Measurements from ENCODE around the gene ZNF525.
"Not testable (repeated sequence)": the region's sequence is repeated elsewhere in the genome, so short reads cannot be mapped to it uniquely, and the experiment has no call there.

Gene ZNF525

DNA sequence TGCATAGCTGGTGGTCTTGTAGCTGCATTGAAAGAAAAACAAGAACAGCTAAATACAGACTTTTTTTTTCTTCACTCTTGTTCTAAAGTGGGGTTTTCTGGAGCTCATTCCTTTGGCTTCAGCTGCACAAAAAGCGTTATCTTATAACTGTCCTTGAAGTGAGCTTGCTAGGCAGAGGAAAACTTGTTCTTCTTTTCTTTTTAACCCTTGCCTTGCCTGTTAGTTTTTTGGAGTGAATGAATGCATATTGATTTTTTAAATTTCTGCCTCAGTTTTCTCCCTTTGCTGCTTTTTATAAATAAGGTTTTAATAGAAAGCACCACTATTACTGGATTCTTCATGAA is 31.0 kb downstream of the ZNF525 start:
- no peaks in the 10 kb centered on the region for H3K27me3 ChIP-seq (ENCODE audit: low read depth, low read length)
- peaks cover 0 to 5% of the 10 kb centered on the region in 2 donors for H3K4me1 ChIP-seq (ENCODE audit: control insufficient read depth in 1 of 2, insufficient read depth in 2 of 2, low read length in 2 of 2)
- H3K27ac ChIP-seq (ENCODE audit: low read length) = no peak overlapping the region
- peak overlapping the region in 1 of 2 donors; percentile 69 for H3K4me3 ChIP-seq (ENCODE audit: low read depth in 1 of 2, low read length in 2 of 2)
- peaks cover 5 to 10% of the 10 kb centered on the region in 2 donors for H3K36me3 ChIP-seq (ENCODE audit: control insufficient read depth in 1 of 2, insufficient read depth in 2 of 2, low read length in 2 of 2)
- no peaks in the 10 kb centered on the region for H3K9me3 ChIP-seq (ENCODE audit: control insufficient read depth in 1 of 2, low read length in 2 of 2)

DNA sequence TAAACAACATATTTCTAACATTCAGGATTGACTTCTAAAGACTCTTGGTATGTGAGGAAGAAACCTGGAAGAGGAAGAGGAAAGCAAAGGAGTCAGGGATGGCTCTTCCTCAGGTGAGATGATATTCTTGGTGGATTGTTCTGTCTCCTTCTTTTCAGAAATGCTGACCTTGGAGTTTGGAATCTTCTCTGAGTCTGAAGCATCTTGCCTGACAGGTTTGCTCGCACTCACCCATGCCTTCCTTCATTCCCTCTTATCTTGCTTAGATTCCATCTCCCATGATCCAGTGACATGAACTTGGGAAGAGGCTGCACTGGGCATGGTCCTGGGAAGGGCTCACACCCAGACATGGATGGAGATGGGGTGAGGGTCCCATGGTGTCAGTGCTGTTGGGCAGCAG is 32.4 kb downstream of the ZNF525 start:
- not testable (repeated sequence) for H3K9me3 ChIP-seq (ENCODE audit: control insufficient read depth in 1 of 2, low read length in 2 of 2); H3K27ac ChIP-seq (ENCODE audit: low read length); H3K4me1 ChIP-seq (ENCODE audit: control insufficient read depth in 1 of 2, insufficient read depth in 2 of 2, low read length in 2 of 2); H3K27me3 ChIP-seq (ENCODE audit: low read depth, low read length); H3K4me3 ChIP-seq (ENCODE audit: low read depth in 1 of 2, low read length in 2 of 2)
- H3K36me3 ChIP-seq (ENCODE audit: control insufficient read depth in 1 of 2, insufficient read depth in 2 of 2, low read length in 2 of 2) = peaks cover 9 to 24% of the 10 kb centered on the region in 2 donors

GRCh38 chr19:53409505-53410204 is 44.1 kb downstream of the ZNF525 start:
- peaks cover 28 to 33% of the 10 kb centered on the region in 2 donors for H3K9me3 ChIP-seq (ENCODE audit: control insufficient read depth in 1 of 2, low read length in 2 of 2)
- peaks cover 11 to 45% of the 10 kb centered on the region in 2 donors for H3K36me3 ChIP-seq (ENCODE audit: control insufficient read depth in 1 of 2, insufficient read depth in 2 of 2, low read length in 2 of 2)
- no peaks in the 10 kb centered on the region for H3K27me3 ChIP-seq (ENCODE audit: low read depth, low read length)
- H3K27ac ChIP-seq (ENCODE audit: low read length) = no peak overlapping the region
- H3K4me3 ChIP-seq (ENCODE audit: low read depth in 1 of 2, low read length in 2 of 2) = peak overlapping the region in 1 of 2 donors; percentile 13
- H3K4me1 ChIP-seq (ENCODE audit: control insufficient read depth in 1 of 2, insufficient read depth in 2 of 2, low read length in 2 of 2) = no peaks in the 10 kb centered on the region

DNA sequence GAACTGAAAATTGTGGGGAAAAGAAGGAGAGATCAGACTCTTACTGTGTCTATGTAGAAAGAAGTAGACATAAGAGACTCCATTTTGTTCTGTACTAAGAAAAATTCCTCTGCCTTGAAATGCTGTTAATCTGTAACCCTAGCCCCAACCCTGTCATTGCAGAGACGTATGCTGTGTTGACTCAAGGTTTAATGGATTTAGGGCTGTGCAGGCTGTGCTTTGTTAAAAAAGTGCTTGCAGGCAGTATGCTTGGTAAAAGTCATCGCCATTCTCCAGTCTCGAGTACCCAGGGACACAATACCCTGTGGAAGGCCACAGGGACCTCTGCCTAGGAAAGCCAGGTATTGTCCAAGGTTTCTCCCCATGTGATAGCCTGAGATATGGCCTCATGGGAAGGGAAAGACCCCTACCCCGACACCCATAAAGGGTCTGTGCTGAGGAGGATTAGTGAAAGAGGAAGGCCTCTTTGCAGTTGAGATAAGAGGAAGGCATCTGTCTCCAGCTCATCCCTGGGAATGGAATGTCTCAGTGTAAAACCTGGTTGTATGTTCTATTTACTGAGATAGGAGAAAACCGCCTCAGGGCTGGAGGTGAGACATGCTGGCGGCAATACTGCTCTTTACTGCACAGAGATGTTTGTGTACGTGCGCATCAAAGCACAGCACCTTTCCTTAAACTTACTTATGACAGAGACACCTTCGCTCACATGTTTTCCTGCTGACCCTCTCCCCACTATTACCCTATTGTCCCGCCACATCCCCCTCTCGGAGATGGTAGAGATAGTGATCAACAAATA is 55.2 kb downstream of the ZNF525 start:
- not testable (repeated sequence) for H3K9me3 ChIP-seq (ENCODE audit: control insufficient read depth in 1 of 2, low read length in 2 of 2); H3K27ac ChIP-seq (ENCODE audit: low read length); H3K27me3 ChIP-seq (ENCODE audit: low read depth, low read length); H3K36me3 ChIP-seq (ENCODE audit: control insufficient read depth in 1 of 2, insufficient read depth in 2 of 2, low read length in 2 of 2); H3K4me1 ChIP-seq (ENCODE audit: control insufficient read depth in 1 of 2, insufficient read depth in 2 of 2, low read length in 2 of 2); H3K4me3 ChIP-seq (ENCODE audit: low read depth in 1 of 2, low read length in 2 of 2)

DNA sequence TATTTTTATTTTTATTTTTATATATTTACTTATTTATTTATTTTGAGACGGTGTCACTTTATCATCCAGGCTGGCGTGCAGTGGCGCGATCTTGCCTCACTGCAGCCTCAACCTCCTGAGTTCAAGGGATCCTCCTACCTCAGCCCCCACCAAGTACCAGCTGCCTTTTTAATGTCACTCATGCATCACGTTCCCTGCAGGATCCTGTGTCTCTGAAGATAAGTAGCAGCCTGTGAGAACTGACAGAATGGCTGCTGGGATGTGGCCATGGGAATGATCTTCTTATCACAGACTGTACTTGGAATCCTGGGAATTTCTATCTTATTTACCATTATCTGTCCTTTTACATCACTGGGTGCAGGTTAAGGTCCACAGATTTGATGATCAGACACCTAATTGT is 57.0 kb downstream of the ZNF525 start:
- Histone ChIP-seq H3K36me3 (ENCODE audit: control insufficient read depth in 1 of 2, insufficient read depth in 2 of 2, low read length in 2 of 2) (no peaks in the 10 kb centered on the region), H3K27ac (ENCODE audit: low read length) (no peak overlapping the region), H3K9me3 (ENCODE audit: control insufficient read depth in 1 of 2, low read length in 2 of 2) (no peaks in the 10 kb centered on the region), H3K27me3 (ENCODE audit: low read depth, low read length) (no peaks in the 10 kb centered on the region), H3K4me3 (ENCODE audit: low read depth in 1 of 2, low read length in 2 of 2) (no peak overlapping the region), H3K4me1 (ENCODE audit: control insufficient read depth in 1 of 2, insufficient read depth in 2 of 2, low read length in 2 of 2) (no peaks in the 10 kb centered on the region)

GRCh38 chr19:53423074-53423473 is 57.6 kb downstream of the ZNF525 start:
- H3K9me3 ChIP-seq (ENCODE audit: control insufficient read depth in 1 of 2, low read length in 2 of 2); H3K27me3 ChIP-seq (ENCODE audit: low read depth, low read length); H3K4me1 ChIP-seq (ENCODE audit: control insufficient read depth in 1 of 2, insufficient read depth in 2 of 2, low read length in 2 of 2); H3K27ac ChIP-seq (ENCODE audit: low read length); H3K36me3 ChIP-seq (ENCODE audit: control insufficient read depth in 1 of 2, insufficient read depth in 2 of 2, low read length in 2 of 2); H3K4me3 ChIP-seq (ENCODE audit: low read depth in 1 of 2, low read length in 2 of 2): not testable (repeated sequence)

DNA sequence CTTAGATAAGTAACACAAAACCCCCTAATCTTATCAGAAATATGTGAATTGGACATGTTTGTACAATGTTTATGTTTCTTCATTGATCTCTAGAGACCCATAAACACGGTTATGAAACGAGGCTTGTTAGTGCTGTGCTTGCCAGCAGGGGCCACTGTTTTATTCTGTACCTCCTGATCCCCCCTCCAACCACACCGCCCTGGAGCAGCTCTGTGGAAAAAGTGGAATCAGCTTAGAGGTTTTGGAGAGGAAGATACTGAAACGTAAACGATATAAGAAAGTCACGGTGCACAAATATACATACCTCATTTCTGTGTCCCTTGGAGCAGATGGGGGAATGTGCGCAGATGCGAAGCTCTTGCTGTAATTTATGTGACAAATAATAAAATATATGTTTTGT is 58.2 kb downstream of the ZNF525 start:
- H3K36me3 ChIP-seq (ENCODE audit: control insufficient read depth in 1 of 2, insufficient read depth in 2 of 2, low read length in 2 of 2); H3K4me1 ChIP-seq (ENCODE audit: control insufficient read depth in 1 of 2, insufficient read depth in 2 of 2, low read length in 2 of 2); H3K27me3 ChIP-seq (ENCODE audit: low read depth, low read length); H3K4me3 ChIP-seq (ENCODE audit: low read depth in 1 of 2, low read length in 2 of 2); H3K9me3 ChIP-seq (ENCODE audit: control insufficient read depth in 1 of 2, low read length in 2 of 2); H3K27ac ChIP-seq (ENCODE audit: low read length): not testable (repeated sequence)

DNA sequence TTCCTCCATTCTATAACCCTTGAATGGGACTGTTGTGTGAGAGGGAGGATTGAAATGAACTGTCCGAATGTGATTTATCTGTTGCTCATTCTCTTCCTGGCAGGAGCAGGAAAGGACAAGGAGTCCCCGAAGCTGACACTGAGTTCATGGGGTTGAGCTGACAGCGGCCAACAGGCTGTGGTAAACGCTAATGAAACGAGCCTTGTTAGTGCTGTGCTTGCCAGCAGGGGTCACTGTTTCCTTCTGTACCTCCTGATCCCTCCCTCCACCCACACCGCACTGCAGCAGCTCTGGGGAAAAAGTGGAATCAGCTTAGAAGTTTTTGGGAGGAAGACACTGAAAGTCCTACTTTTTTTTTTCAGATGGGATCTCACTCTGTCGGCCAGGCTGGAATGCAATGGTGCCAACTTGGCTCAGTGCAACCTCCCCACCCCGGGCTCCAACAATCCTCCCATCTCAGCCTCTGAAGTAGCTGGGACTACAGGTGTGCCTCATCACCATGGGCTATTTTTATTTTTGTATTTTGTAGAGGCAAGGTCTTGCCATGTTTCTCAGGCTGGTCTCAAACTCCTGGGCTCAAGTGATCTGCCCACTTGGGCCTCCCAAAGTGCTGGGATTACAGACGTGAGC is 59.6 kb downstream of the ZNF525 start:
- Histone ChIP-seq H3K9me3 (ENCODE audit: control insufficient read depth in 1 of 2, low read length in 2 of 2) (no peaks in the 10 kb centered on the region), H3K27ac (ENCODE audit: low read length) (no peak overlapping the region), H3K27me3 (ENCODE audit: low read depth, low read length) (no peaks in the 10 kb centered on the region), H3K4me1 (ENCODE audit: control insufficient read depth in 1 of 2, insufficient read depth in 2 of 2, low read length in 2 of 2) (no peaks in the 10 kb centered on the region), H3K36me3 (ENCODE audit: control insufficient read depth in 1 of 2, insufficient read depth in 2 of 2, low read length in 2 of 2) (no peaks in the 10 kb centered on the region), H3K4me3 (ENCODE audit: low read depth in 1 of 2, low read length in 2 of 2) (no peak overlapping the region)

DNA sequence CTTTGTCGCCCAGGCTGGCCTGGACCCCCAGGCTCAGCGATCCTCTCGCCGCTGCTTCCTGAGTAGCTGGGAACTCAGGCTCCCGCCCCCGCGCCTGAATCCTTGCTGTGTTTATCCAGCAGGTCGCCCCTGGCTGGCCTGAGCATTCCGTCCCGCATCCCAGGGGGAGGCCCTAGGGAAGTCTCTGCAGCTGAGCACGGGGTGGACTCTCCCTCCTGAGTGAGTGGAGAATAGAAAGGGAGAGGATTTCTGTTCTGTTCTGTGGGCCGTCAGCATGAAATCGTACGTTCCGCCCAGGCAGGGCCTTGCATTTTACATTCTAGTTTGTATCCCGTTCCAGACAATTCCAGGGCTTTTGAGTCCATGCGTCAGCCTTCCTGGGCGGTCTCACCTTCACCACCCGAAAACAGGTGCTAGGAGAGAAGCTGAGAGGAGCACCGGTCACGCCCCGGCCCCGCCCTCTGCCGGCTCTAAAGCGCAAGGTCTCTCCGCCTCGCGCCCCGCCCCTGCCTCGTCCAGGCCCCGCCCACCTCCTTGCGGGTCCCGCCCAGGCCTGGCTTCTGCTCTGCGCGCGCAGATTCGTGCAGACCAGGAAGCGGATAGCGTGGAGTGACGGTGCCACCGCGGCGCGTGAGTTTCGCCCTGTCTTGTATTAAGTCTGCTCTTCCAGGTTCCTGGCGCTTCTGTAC is 66.0 kb downstream of the ZNF525 start, which contains the start of gene ZNF761:
Gene ZNF761, plus strand, starts transcription at position 586 of the 689 bp plus-strand sequence. CDS start 15,285 bp downstream, outside the sequence.
- Histone ChIP-seq H3K27me3 (ENCODE audit: low read depth, low read length) (no peaks in the 10 kb centered on the region), H3K36me3 (ENCODE audit: control insufficient read depth in 1 of 2, insufficient read depth in 2 of 2, low read length in 2 of 2) (peaks cover 0 to 8% of the 10 kb centered on the region in 2 donors), H3K4me1 (ENCODE audit: control insufficient read depth in 1 of 2, insufficient read depth in 2 of 2, low read length in 2 of 2) (peaks cover 0 to 16% of the 10 kb centered on the region in 2 donors), H3K4me3 (ENCODE audit: low read depth in 1 of 2, low read length in 2 of 2) (peak within 1 kb of the TSS; percentile 78 to 87), H3K27ac (ENCODE audit: low read length) (peak within 1 kb of the TSS; percentile 83), H3K9me3 (ENCODE audit: control insufficient read depth in 1 of 2, low read length in 2 of 2) (no peaks in the 10 kb centered on the region)

GRCh38 chr19:53432088-53432661 is 66.7 kb downstream of the ZNF525 start:
- no peaks in the 10 kb centered on the region for H3K9me3 ChIP-seq (ENCODE audit: control insufficient read depth in 1 of 2, low read length in 2 of 2)
- peak overlapping the region; percentile 83 for H3K27ac ChIP-seq (ENCODE audit: low read length)
- H3K36me3 ChIP-seq (ENCODE audit: control insufficient read depth in 1 of 2, insufficient read depth in 2 of 2, low read length in 2 of 2) = peaks cover 0 to 14% of the 10 kb centered on the region in 2 donors
- peaks cover 0 to 16% of the 10 kb centered on the region in 2 donors for H3K4me1 ChIP-seq (ENCODE audit: control insufficient read depth in 1 of 2, insufficient read depth in 2 of 2, low read length in 2 of 2)
- H3K27me3 ChIP-seq (ENCODE audit: low read depth, low read length) = no peaks in the 10 kb centered on the region
- peak overlapping the region; percentile 78 to 87 for H3K4me3 ChIP-seq (ENCODE audit: low read depth in 1 of 2, low read length in 2 of 2)
